Dedifferentiated amniotic fluid mesenchymal stem cell (primary cell): Measurements from ENCODE around the gene BTBD19.

Source experiments
- DNase-seq: peaks from one replicate; pipeline ENCODE4 v3.0.0-alpha.2; 2016; ENCODE audit errors: extremely low spot score

The BTBD19 gene

DNA sequence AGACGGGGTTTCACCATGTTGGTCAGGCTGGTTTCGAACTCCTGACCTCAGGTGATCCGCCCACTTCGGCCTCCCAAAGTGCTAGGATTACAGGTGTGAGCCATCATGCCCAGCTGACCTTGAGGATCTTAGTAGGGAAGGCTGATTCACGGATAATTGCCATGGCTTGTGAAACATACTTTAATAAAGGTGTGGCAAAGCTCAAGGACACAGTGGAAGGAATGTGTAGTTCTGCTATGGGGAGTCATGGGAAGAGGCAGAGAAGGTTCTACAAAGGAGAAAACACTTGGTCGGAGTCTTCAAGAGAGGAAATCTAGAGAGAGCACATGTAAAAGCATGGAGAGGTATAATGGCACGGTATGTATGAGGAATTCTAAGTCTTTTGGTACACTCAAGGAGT, 47.4 kb downstream of the BTBD19 start:
- DNase-seq = no peak

- no peak for DNase-seq
These were observed 49.1 kb downstream of the BTBD19 start for GRCh38 chr1:44857446-44857845.

DNA sequence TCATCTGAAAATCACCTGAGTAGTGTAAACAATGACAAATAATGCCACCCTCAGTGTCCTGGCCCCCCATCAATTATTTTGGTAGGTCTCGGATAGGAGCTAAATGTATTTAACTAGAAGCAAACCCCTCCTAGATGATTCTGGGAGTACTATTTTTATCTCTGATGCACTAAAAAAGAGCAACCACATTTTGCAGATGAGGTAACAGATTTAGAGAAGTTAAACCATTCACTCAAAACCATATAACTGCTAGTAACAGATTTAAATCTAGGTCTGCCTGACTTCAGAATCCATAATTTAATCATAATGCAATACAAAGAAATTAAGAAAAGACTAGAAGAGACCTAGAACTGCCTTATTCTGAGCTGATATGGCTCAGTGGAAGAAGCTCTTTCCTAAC, 52.0 kb downstream of the BTBD19 start:
- DNase-seq = no peak

DNA sequence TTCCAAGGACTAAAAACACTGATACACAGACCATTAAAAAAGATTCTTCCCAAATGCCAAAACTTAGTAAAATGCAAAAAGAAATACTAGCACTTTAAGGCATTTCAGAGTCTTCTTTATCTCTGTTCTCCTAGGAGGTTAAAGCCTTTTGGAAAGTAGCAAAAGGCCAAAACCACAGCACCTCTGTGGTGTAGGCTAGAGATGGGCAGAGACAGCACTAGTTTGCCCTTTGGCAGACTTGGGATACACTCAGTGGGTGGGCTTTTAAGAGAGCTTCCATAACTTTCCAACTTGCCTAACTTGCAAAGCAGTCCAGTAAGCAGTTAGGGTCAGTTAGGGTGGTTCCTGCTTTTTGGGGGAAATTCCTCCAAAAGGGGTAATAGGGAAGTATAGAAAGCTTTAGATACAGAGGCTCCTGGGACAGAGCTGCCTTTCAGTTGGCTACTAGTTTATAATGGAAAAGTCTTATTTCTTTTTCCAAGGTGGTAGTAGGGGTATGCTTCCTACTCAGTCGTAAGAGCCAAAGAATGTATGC, 52.6 kb downstream of the BTBD19 start:
- DNase-seq = no peak

DNA sequence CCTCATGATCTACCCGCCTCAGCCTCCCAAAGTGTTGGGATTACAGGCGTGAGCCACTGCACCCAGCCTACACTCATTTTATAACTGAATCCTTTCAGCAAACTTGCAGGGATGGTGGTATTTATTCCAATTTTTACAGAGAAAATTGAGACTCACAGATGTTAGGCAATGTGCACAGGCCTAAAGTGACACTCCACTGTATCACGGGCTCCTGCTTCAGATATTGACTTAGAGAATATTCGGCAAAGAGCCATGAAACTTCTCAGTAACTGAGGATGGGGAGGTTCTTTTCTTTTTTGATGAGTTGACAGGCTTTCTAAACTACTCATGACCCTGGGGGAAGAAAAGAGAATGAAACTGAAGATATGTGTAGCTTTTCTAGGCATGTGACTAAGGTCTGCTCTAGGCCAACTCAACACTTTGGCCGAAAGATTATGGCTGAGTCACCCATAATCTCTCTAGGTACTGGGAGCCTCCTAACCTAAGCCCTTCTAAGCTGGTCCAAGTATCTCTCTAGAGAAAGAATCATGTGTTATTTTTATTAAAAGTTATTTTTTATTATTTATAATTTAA, 54.6 kb downstream of the BTBD19 start:
- DNase-seq = no peak
